GM12878 (cell line): ENCODE measurements around the gene C5AR1. TPM values are rescaled to one million over a fixed set of nuclear protein-coding genes. Genes with fewer than 3 reads are reported as not detected.
"Not testable (repeated sequence)": the region's sequence is repeated elsewhere in the genome, so short reads cannot be mapped to it uniquely, and the experiment has no call there.

Experiments
- ATAC-seq: fragments of 200-7000 bp; cut with Tn5 transposase; 3 replicates; pipeline ENCODE4 v1.9.1; 2020; ENCODE audit warnings: mild to moderate bottlenecking, moderate library complexity
- BruUV-seq: library from RNA; stranded (reverse); fragments of 400-500 nt; replicated peaks from 2 replicates; lab custom pipeline; 2021; lab: Mats Ljungman, UMichigan
- CTCF ChIA-PET: fragments of 300-600 bp; sonication (Branson Sonifier 250); formaldehyde crosslinking; extraction: SDS; loops from one replicate; lab custom pipeline; 2021; ENCODE audit warnings: inconsistent platforms; lab: Yijun Ruan, JAX
- POLR2A ChIA-PET: fragments of 350-600 bp; formaldehyde crosslinking; extraction: SDS; loops from one replicate; lab custom pipeline; 2021; ENCODE audit warnings: inconsistent platforms; lab: Charles Lee
- RAD21 ChIA-PET: fragments of 300-600 bp; sonication (Branson Sonifier 250); formaldehyde crosslinking; loops from one replicate; lab custom pipeline; 2023; ENCODE audit warnings: antibody characterized with exemption; ENCODE audit not compliant: unreplicated experiment; lab: Charles Lee
- SMC1A ChIA-PET: fragments of 300-600 bp; sonication (Branson Sonifier 250); formaldehyde crosslinking; loops from one replicate; lab custom pipeline; 2023; ENCODE audit not compliant: unreplicated experiment, uncharacterized antibody; lab: Charles Lee
- DNase-seq: peaks from one replicate; pipeline ENCODE4 v3.0.0-alpha.2; 2011; ENCODE audit warnings: low read depth, low spot score
- FAIRE-seq: peaks from 3 replicates; lab custom pipeline; 2011; peaks lifted over from hg19 to GRCh38; lab: Jason Lieb, UNC
- H2AFZ ChIP-seq: 2 replicates; pipeline ENCODE4 v1.6.0; 2011; ENCODE audit warnings: low read depth, low read length, control low read depth; ENCODE audit not compliant: control insufficient read depth
- H3K27ac ChIP-seq: 2 replicates; pipeline ENCODE4 v1.5.1; 2011; ENCODE audit warnings: control low read depth; ENCODE audit not compliant: control insufficient read depth, insufficient read depth
- H3K27me3 ChIP-seq, 2 experiments: replicated peaks in 1 of 2; 2 replicates each; pipeline versions ENCODE4 v1.6.0 to v1.6.1; 2011; ENCODE audit warnings: low read length in 1 of 2; ENCODE audit not compliant: control insufficient read depth in 2 of 2, insufficient read depth in 2 of 2
- H3K36me3 ChIP-seq, 2 experiments: 2 replicates each; pipeline ENCODE4 v1.5.1; 2011; ENCODE audit warnings: low read length in 1 of 2; ENCODE audit not compliant: control insufficient read depth in 2 of 2, insufficient read depth in 2 of 2
- H3K4me1 ChIP-seq: 2 replicates; pipeline ENCODE4 v1.6.1; 2011; ENCODE audit warnings: mild to moderate bottlenecking, low read length, moderate library complexity, mixed read lengths; ENCODE audit not compliant: control insufficient read depth, insufficient read depth
- H3K4me2 ChIP-seq: 2 replicates; pipeline ENCODE4 v1.6.0; 2011; ENCODE audit warnings: control low read depth; ENCODE audit not compliant: control insufficient read depth, insufficient read depth
- H3K4me3 ChIP-seq: fragments of 200-600 bp; sonication (generic); 2 replicates; pipeline ENCODE4 v1.5.1; 2016
- H3K79me2 ChIP-seq: 2 replicates; pipeline ENCODE4 v1.6.0; 2011; ENCODE audit warnings: low read length; ENCODE audit not compliant: control insufficient read depth, insufficient read depth
- H3K9ac ChIP-seq: 2 replicates; pipeline ENCODE4 v1.8.0; 2011; ENCODE audit warnings: low read length, control low read depth, mixed read lengths; ENCODE audit not compliant: control insufficient read depth, insufficient read depth
- H3K9me3 ChIP-seq: replicated peaks from 3 replicates; pipeline ENCODE4 v1.5.1; 2011; ENCODE audit warnings: mild to moderate bottlenecking, low read length; ENCODE audit not compliant: control insufficient read depth, insufficient read depth
- H4K20me1 ChIP-seq: 2 replicates; pipeline ENCODE4 v1.6.0; 2011; ENCODE audit not compliant: control insufficient read depth, insufficient read depth
- ATF7 ChIP-seq: fragments of 450-650 bp; IDR thresholded peaks from 2 replicates; pipeline ENCODE4 v1.6.1; 2016; ENCODE audit warnings: low read depth, mild to moderate bottlenecking
- CBFB ChIP-seq: IDR thresholded peaks from 2 replicates; pipeline ENCODE4 v1.6.1; 2016; ENCODE audit warnings: antibody characterized with exemption, low read depth
- CHD4 ChIP-seq: fragments of 200-600 bp; sonication (generic); IDR thresholded peaks from 2 replicates; pipeline ENCODE4 v1.6.1; 2016; ENCODE audit warnings: mild to moderate bottlenecking
- CREM ChIP-seq: IDR thresholded peaks from 2 replicates; pipeline ENCODE4 v1.6.1; 2014; ENCODE audit warnings: antibody characterized with exemption, low read depth
- DPF2 ChIP-seq: fragments of 450-650 bp; IDR thresholded peaks from 2 replicates; pipeline ENCODE4 v1.6.1; 2017; ENCODE audit warnings: mild to moderate bottlenecking
- EED ChIP-seq: sonication (generic); IDR thresholded peaks from 2 replicates; pipeline ENCODE4 v1.6.1; 2016; ENCODE audit warnings: antibody characterized with exemption, low read depth
- EP300 ChIP-seq, 2 experiments: fragments of 150-350 bp in 1 of 2; IDR thresholded peaks; 2 replicates each; pipeline ENCODE4 v1.6.1; 2011 to 2012; ENCODE audit warnings: low read depth in 2 of 2, low read length in 2 of 2, borderline replicate concordance in 1 of 2, improper control_type of control experiment in 1 of 2, inconsistent platforms in 1 of 2; ENCODE audit not compliant: control insufficient read depth in 1 of 2
- FOXK2 ChIP-seq: fragments of 450-650 bp; IDR thresholded peaks from 2 replicates; pipeline ENCODE4 v1.6.1; 2017; ENCODE audit warnings: mild to moderate bottlenecking, moderate library complexity
- FOXM1 ChIP-seq: IDR thresholded peaks from 2 replicates; pipeline ENCODE4 v1.6.1; 2012; ENCODE audit warnings: low read depth, mild to moderate bottlenecking, inconsistent platforms, low read length, moderate library complexity
- HDGF ChIP-seq: fragments of 450-650 bp; IDR thresholded peaks from 2 replicates; pipeline ENCODE4 v1.6.1; 2016; ENCODE audit warnings: antibody characterized with exemption
- IRF4 ChIP-seq: IDR thresholded peaks from 2 replicates; pipeline ENCODE4 v1.6.1; 2011; ENCODE audit warnings: low read depth, low read length
- MEF2A ChIP-seq: IDR thresholded peaks from 2 replicates; pipeline ENCODE4 v1.6.1; 2011; ENCODE audit warnings: low read depth, mild to moderate bottlenecking, low read length, moderate library complexity; ENCODE audit not compliant: insufficient read depth
- MTA3 ChIP-seq: IDR thresholded peaks from 2 replicates; pipeline ENCODE4 v1.6.1; 2012; ENCODE audit warnings: low read length, inconsistent platforms, borderline replicate concordance
- PAX5 ChIP-seq: IDR thresholded peaks from 2 replicates; pipeline ENCODE4 v1.6.1; 2011; ENCODE audit warnings: low read depth, low read length, borderline replicate concordance
- RUNX3 ChIP-seq: IDR thresholded peaks from 2 replicates; pipeline ENCODE4 v1.6.1; 2012; ENCODE audit warnings: low read length, inconsistent platforms
- SMARCA5 ChIP-seq: fragments of 450-650 bp; IDR thresholded peaks from 2 replicates; pipeline ENCODE4 v1.6.1; 2017; ENCODE audit warnings: mild to moderate bottlenecking
- SP1 ChIP-seq: IDR thresholded peaks from one replicate; pipeline ENCODE4 v1.6.1; 2011; ENCODE audit warnings: low read depth, low read length
- SRF ChIP-seq, 2 experiments: IDR thresholded peaks; 2 replicates each; pipeline ENCODE4 v1.6.1; 2011; ENCODE audit warnings: low read depth in 2 of 2, low read length in 2 of 2, mild to moderate bottlenecking in 1 of 2, moderate library complexity in 1 of 2
- WGBS: methylation state at CpG from one replicate; pipeline ENCODE4 v1.1.6; 2016; ENCODE audit warnings: low lambda C conversion rate; ENCODE audit not compliant: insufficient replicate concordance, insufficient coverage; ENCODE audit errors: missing lambda C conversion rate; 5-methylcytosine and 5-hydroxymethylcytosine counted together
- in situ Hi-C: fragments of 300-500 bp; cut with MboI; formaldehyde crosslinking; loops from 9 replicates; pipeline ENCODE4 v1.14.3; 2018; ENCODE audit warnings: mixed read lengths
- intact Hi-C: fragments of 100-400 bp; cut with micrococcal nuclease; formaldehyde crosslinking; loops from one replicate; pipeline ENCODE4 v1.14.2; 2022; ENCODE audit not compliant: unreplicated experiment
- polyA plus RNA-seq, 11 experiments: library from polyadenylated mRNA; depleted of rRNA in 4 of 11; unstranded in 6 of 11; stranded (reverse) in 5 of 11; fragments of >200 nt; fragmentation: Nextera tagmentation in 4 of 11; fragmentation: Illumina TruSeq in 1 of 11; extraction: Ambion mirVana in 4 of 11; extraction: Trizol in 1 of 11; gene quantifications; 1 replicate in 1 of 11; 2 replicates in 10 of 11; pipeline versions ENCODE4 v1.2.1 to v1.2.3, GENCODE V29; 2011 to 2016; ENCODE audit warnings: inconsistent platforms in 2 of 11, missing spikeins in 2 of 11, low read depth in 1 of 11
- total RNA-seq, 4 experiments: library from RNA; depleted of rRNA in 3 of 4; stranded (reverse); fragments of >200 nt in 3 of 4; fragmentation: Illumina TruSeq in 1 of 4; extraction: Trizol in 1 of 4; gene quantifications; 2 replicates each; pipeline versions ENCODE4 v1.2.1 to v1.2.3, GENCODE V29; 2013 to 2021
- TF ChIP-seq, protein P1 (sequence below): fragments of 450-650 bp; IDR thresholded peaks from 2 replicates; pipeline ENCODE4 v1.6.1; 2016; ENCODE audit warnings: mild to moderate bottlenecking
- TF ChIP-seq, protein P2 (sequence below): fragments of 450-650 bp; IDR thresholded peaks from 2 replicates; pipeline ENCODE4 v1.6.1; 2017; ENCODE audit warnings: mild to moderate bottlenecking

Gene C5AR1
- total and polyA plus RNA-seq, 10 of the 15 experiments (the other 5 are each of a cell fraction or from before 2014, with no cell fraction given), result 0.04 to 1.5 (median 0.18) TPM

DNA sequence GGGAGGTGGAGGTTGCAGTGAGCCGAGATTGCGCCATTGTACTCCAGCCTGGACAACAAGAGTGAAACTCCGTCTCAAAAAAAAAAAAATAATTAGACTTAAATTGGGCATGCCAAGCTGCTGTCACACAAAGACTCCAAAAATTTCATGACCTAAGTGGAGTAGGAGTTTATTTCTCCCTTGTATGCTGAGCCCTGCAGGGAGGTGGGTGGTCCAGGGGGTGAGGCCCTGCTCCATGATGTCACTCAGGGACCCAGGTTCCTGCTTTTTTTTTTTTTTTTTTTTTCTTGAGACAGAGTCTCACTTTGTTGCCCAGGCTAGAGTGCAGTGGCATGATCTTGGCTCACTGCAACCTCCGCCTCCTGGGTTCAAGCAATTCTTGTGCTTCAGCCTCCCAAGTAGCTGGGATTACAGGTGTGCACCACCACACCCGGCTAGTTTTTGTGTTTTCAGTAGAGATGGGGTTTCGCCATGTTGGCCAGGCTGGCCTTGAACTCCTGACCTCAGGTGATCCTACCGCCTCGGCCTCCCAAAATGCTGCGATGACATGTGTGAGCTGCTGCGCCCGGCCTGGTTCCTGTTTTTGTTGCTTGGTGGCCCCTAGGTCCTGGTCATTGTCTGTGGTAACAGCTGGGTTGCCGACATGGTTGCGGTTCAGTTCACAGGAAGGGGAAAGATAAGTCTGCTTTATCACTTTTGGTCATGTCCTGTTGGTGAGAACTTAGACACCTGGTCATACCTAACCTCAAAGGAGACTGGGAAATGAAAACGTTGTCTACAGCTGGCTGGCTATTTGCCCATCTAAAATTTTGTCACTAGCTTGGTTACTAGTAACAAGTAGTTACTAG, 47.5 kb upstream of the C5AR1 start:
- SMC1A ChIA-PET, result interaction anchor here (0.6 to 1.7 kb wide), 4 partner anchors 10 to 52 kb away, joined by 3 to 6 read pairs (median 4); partner anchors contain the start of gene INAFM1
- ATAC-seq, result peak; percentile 96
- H3K9me3 ChIP-seq, H4K20me1 ChIP-seq, H2AFZ ChIP-seq, H3K27me3 ChIP-seq, BruUV-seq, H3K79me2 ChIP-seq, in situ Hi-C loops, H3K4me3 ChIP-seq, H3K9ac ChIP-seq: not testable (repeated sequence)
- Histone ChIP-seq H3K27ac (peak overlapping the region; percentile 38), H3K4me2 (peak overlapping the region; percentile 11; the same call in 1 of the 2 replicates), H3K4me1 (peaks cover 15% of the 10 kb centered on the region), H3K36me3 (peaks cover 10 to 17% of the 10 kb centered on the region in 2 experiments; a peak in 3 of 4 replicates)
- RAD21 ChIA-PET, result interaction anchor here (0.7 to 0.8 kb wide), 2 partner anchors 12 to 18 kb away, joined by 4 to 5 read pairs; no protein-coding TSS in a partner anchor
- DNase-seq, result peak; percentile 93
- intact Hi-C loops, result loop anchor here (1.0 kb wide), 1 partner anchor 11 kb away; no protein-coding TSS in a partner anchor
- POLR2A ChIA-PET, result interaction anchor here (0.6 to 2.6 kb wide), 5 partner anchors 10 to 1357 kb away, joined by 3 to 22 read pairs (median 4); partner anchors contain the start of genes INAFM1 and RPL18
- CTCF ChIA-PET, result interaction anchor here (0.6 to 2.4 kb wide), 8 partner anchors 10 to 249 kb away, joined by 3 to 13 read pairs (median 3); partner anchors contain the start of gene INAFM1
- WGBS, result 26% methylated on average over 13 of the region's 14 CpGs
- peak; percentile 99 for FAIRE-seq
- TF ChIP-seq FOXM1 (peak; percentile 46; the same call in 1 of the 2 replicates), ATF7 (peak; percentile 68; the same call in 1 of the 2 replicates), FOXK2 (peak; percentile 49; the same call in 1 of the 2 replicates), PAX5 (peak; percentile 91), MTA3 (peak; percentile 64; the same call in 1 of the 2 replicates), CHD4 (0 out of 2 replicates have a peak, but pooled peaks have one; percentile 42), EED (peak; percentile 47; the same call in 1 of the 2 replicates), RUNX3 (peak; percentile 97), CBFB (peak; percentile 91), CREM (peak; percentile 77; the same call in 1 of the 2 replicates), MEF2A (0 out of 2 replicates have a peak, but pooled peaks have one; percentile 21), EP300 (IDR thresholded peaks at IDR 0.05; ENCODE audit: borderline replicate concordance in 1 of 2, control insufficient read depth in 1 of 2, low read depth in 2 of 2, low read length in 2 of 2) (peak; percentile 53 to 74; a peak in 1 of 4 replicates), IRF4 (peak; percentile 42; the same call in 1 of the 2 replicates), SP1 (peak; percentile 25), SRF (IDR thresholded peaks at IDR 0.05; ENCODE audit: low read depth in 2 of 2, low read length in 2 of 2) (peak; percentile 73 to 76), DPF2 (peak; percentile 86), HDGF (peak; percentile 68), SMARCA5 (peak; percentile 62)
- TF ChIP-seq, protein P1, sequence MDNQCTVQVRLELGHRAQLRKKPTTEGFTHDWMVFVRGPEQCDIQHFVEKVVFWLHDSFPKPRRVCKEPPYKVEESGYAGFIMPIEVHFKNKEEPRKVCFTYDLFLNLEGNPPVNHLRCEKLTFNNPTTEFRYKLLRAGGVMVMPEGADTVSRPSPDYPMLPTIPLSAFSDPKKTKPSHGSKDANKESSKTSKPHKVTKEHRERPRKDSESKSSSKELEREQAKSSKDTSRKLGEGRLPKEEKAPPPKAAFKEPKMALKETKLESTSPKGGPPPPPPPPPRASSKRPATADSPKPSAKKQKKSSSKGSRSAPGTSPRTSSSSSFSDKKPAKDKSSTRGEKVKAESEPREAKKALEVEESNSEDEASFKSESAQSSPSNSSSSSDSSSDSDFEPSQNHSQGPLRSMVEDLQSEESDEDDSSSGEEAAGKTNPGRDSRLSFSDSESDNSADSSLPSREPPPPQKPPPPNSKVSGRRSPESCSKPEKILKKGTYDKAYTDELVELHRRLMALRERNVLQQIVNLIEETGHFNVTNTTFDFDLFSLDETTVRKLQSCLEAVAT, result peak; percentile 89
- TF ChIP-seq, protein P2, sequence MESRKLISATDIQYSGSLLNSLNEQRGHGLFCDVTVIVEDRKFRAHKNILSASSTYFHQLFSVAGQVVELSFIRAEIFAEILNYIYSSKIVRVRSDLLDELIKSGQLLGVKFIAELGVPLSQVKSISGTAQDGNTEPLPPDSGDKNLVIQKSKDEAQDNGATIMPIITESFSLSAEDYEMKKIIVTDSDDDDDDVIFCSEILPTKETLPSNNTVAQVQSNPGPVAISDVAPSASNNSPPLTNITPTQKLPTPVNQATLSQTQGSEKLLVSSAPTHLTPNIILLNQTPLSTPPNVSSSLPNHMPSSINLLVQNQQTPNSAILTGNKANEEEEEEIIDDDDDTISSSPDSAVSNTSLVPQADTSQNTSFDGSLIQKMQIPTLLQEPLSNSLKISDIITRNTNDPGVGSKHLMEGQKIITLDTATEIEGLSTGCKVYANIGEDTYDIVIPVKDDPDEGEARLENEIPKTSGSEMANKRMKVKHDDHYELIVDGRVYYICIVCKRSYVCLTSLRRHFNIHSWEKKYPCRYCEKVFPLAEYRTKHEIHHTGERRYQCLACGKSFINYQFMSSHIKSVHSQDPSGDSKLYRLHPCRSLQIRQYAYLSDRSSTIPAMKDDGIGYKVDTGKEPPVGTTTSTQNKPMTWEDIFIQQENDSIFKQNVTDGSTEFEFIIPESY, result peak; percentile 24; the same call in 1 of the 2 replicates
